HEK293 (cell line): ENCODE data around the gene ATP10A.
A peak's percentile ranks its signal among the peaks of the same experiment; 100 is the strongest.

Source experiments
- CTCF ChIA-PET: fragments of 350-600 bp; formaldehyde crosslinking; extraction: SDS; loops from one replicate; lab custom pipeline; 2021; ENCODE audit warnings: antibody characterized with exemption; lab: Yijun Ruan, JAX
- POLR2A ChIA-PET: fragments of 300-600 bp; formaldehyde crosslinking; extraction: SDS; loops from one replicate; lab custom pipeline; 2020; ENCODE audit warnings: antibody characterized with exemption, inconsistent platforms; lab: Yijun Ruan, JAX
- H3K27ac ChIP-seq: fragments of 200-500 bp; sonication (Bioruptor generic); 2 replicates; pipeline ENCODE4 v1.5.1; 2014; ENCODE audit warnings: low read depth, low read length, control low read depth, inconsistent platforms; ENCODE audit errors: extremely low read depth
- H3K36me3 ChIP-seq, 2 experiments: fragments of 200-500 bp in 1 of 2; sonication (Bioruptor generic) in 1 of 2; 1 replicate in 1 of 2; 2 replicates in 1 of 2; pipeline ENCODE4 v1.5.1; 2014 to 2017; ENCODE audit warnings: inconsistent platforms in 2 of 2, low read length in 2 of 2; ENCODE audit not compliant: control insufficient read depth in 2 of 2, insufficient read depth in 1 of 2
- H3K4me1 ChIP-seq: fragments of 200-500 bp; sonication (Bioruptor generic); 2 replicates; pipeline ENCODE4 v1.5.1; 2014; ENCODE audit warnings: mild to moderate bottlenecking, low read length, inconsistent platforms; ENCODE audit not compliant: control insufficient read depth, insufficient read depth
- H3K4me3 ChIP-seq: 2 replicates; pipeline ENCODE4 v1.5.1; 2011; ENCODE audit warnings: low read depth, mild to moderate bottlenecking, control low read depth, low read length, moderate library complexity
- H3K9me3 ChIP-seq: fragments of 200-500 bp; sonication (Bioruptor generic); 2 replicates; pipeline ENCODE4 v1.5.1; 2014; ENCODE audit warnings: low read depth, low read length, inconsistent platforms; ENCODE audit not compliant: control insufficient read depth, insufficient read depth
- GLIS2 ChIP-seq: fragments of 450-650 bp; formaldehyde crosslinking; IDR thresholded peaks from 2 replicates; pipeline ENCODE4 v1.5.1; 2016; ENCODE audit warnings: missing biosample characterization, missing genetic modification characterization
- KLF16 ChIP-seq: fragments of 450-650 bp; formaldehyde crosslinking; IDR thresholded peaks from 2 replicates; pipeline ENCODE4 v1.5.1; 2017; ENCODE audit warnings: missing biosample characterization, missing genetic modification characterization
- KLF9 ChIP-seq: fragments of 450-650 bp; formaldehyde crosslinking; IDR thresholded peaks from 2 replicates; pipeline ENCODE4 v1.5.1; 2016; ENCODE audit warnings: missing biosample characterization, missing genetic modification characterization, low read depth
- SETDB1 ChIP-seq: IDR thresholded peaks from one replicate; pipeline ENCODE4 v1.6.1; 2017; ENCODE audit warnings: mild to moderate bottlenecking, low read length, moderate library complexity, mixed read lengths; ENCODE audit not compliant: insufficient read length
- ZEB2 ChIP-seq: fragments of 450-650 bp; formaldehyde crosslinking; IDR thresholded peaks from 2 replicates; pipeline ENCODE4 v1.5.1; 2016; ENCODE audit warnings: missing biosample characterization, missing genetic modification characterization
- ZNF202 ChIP-seq: fragments of 450-650 bp; formaldehyde crosslinking; IDR thresholded peaks from 2 replicates; pipeline ENCODE4 v1.5.1; 2016; ENCODE audit warnings: missing biosample characterization, missing genetic modification characterization, borderline replicate concordance
- ZNF324 ChIP-seq: fragments of 450-650 bp; formaldehyde crosslinking; IDR thresholded peaks from 2 replicates; pipeline ENCODE4 v1.5.1; 2016; ENCODE audit warnings: missing biosample characterization, missing genetic modification characterization
- ZNF341 ChIP-seq: fragments of 450-650 bp; formaldehyde crosslinking; IDR thresholded peaks from 2 replicates; pipeline ENCODE4; 2016; ENCODE audit warnings: low read depth, missing biosample characterization, missing genetic modification characterization
- ZNF426 ChIP-seq: fragments of 450-650 bp; formaldehyde crosslinking; IDR thresholded peaks from 2 replicates; pipeline ENCODE4 v1.5.1; 2017; ENCODE audit warnings: missing biosample characterization, missing genetic modification characterization, mild to moderate bottlenecking, inconsistent platforms, moderate library complexity
- ZNF501 ChIP-seq: fragments of 450-650 bp; formaldehyde crosslinking; IDR thresholded peaks from 2 replicates; pipeline ENCODE4 v1.5.1; 2016; ENCODE audit warnings: missing biosample characterization, missing genetic modification characterization
- ZNF514 ChIP-seq: fragments of 450-650 bp; formaldehyde crosslinking; IDR thresholded peaks from 2 replicates; pipeline ENCODE4 v1.5.1; 2016; ENCODE audit warnings: missing biosample characterization, missing genetic modification characterization
- ZNF776 ChIP-seq: fragments of 450-650 bp; formaldehyde crosslinking; IDR thresholded peaks from 2 replicates; pipeline ENCODE4 v1.5.0; 2017; ENCODE audit warnings: missing biosample characterization, missing genetic modification characterization, borderline replicate concordance
- ZNF777 ChIP-seq: fragments of 450-650 bp; formaldehyde crosslinking; IDR thresholded peaks from 2 replicates; pipeline ENCODE4 v1.5.1; 2017; ENCODE audit warnings: missing biosample characterization, missing genetic modification characterization, borderline replicate concordance
- ZNF785 ChIP-seq: fragments of 450-650 bp; formaldehyde crosslinking; IDR thresholded peaks from 2 replicates; pipeline ENCODE4 v1.5.1; 2016; ENCODE audit warnings: missing biosample characterization, missing genetic modification characterization
- ZSCAN18 ChIP-seq: fragments of 450-650 bp; formaldehyde crosslinking; IDR thresholded peaks from 2 replicates; pipeline ENCODE4 v1.5.1; 2016; ENCODE audit warnings: missing biosample characterization, missing genetic modification characterization
- TF ChIP-seq, protein P1 (sequence below): fragments of 450-650 bp; formaldehyde crosslinking; IDR thresholded peaks from 2 replicates; pipeline ENCODE4 v1.5.1; 2016; ENCODE audit warnings: missing biosample characterization, missing genetic modification characterization

Gene ATP10A, protein sequence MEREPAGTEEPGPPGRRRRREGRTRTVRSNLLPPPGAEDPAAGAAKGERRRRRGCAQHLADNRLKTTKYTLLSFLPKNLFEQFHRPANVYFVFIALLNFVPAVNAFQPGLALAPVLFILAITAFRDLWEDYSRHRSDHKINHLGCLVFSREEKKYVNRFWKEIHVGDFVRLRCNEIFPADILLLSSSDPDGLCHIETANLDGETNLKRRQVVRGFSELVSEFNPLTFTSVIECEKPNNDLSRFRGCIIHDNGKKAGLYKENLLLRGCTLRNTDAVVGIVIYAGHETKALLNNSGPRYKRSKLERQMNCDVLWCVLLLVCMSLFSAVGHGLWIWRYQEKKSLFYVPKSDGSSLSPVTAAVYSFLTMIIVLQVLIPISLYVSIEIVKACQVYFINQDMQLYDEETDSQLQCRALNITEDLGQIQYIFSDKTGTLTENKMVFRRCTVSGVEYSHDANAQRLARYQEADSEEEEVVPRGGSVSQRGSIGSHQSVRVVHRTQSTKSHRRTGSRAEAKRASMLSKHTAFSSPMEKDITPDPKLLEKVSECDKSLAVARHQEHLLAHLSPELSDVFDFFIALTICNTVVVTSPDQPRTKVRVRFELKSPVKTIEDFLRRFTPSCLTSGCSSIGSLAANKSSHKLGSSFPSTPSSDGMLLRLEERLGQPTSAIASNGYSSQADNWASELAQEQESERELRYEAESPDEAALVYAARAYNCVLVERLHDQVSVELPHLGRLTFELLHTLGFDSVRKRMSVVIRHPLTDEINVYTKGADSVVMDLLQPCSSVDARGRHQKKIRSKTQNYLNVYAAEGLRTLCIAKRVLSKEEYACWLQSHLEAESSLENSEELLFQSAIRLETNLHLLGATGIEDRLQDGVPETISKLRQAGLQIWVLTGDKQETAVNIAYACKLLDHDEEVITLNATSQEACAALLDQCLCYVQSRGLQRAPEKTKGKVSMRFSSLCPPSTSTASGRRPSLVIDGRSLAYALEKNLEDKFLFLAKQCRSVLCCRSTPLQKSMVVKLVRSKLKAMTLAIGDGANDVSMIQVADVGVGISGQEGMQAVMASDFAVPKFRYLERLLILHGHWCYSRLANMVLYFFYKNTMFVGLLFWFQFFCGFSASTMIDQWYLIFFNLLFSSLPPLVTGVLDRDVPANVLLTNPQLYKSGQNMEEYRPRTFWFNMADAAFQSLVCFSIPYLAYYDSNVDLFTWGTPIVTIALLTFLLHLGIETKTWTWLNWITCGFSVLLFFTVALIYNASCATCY (N-terminal part only)

GRCh38 chr15:25863111-25863967, at the start of gene ATP10A:
Gene ATP10A, minus strand, starts transcription at chr15:25863327. Its CDS starts 231 bp downstream, at chr15:25863096.
- Histone ChIP-seq H3K4me1 (no peaks in the 10 kb centered on the region), H3K9me3 (no peaks in the 10 kb centered on the region), H3K36me3 (no peaks in the 10 kb centered on the region)
- CTCF ChIA-PET = interaction anchor here (0.5 kb wide), 1 partner anchor 355 kb away, joined by 3 read pairs; no protein-coding TSS in a partner anchor
- no peak for TF ChIP-seq ZNF776 (tag by site-specific recombination)
- no peak for TF ChIP-seq ZNF341 (tag by site-specific recombination)
- TF ChIP-seq ZNF426 = no peak
- no peak for TF ChIP-seq GLIS2 (tag by site-specific recombination)
- no peak for TF ChIP-seq KLF9 (tag by site-specific recombination)
- no peak for TF ChIP-seq ZSCAN18 (tag by site-specific recombination)
- TF ChIP-seq ZNF202 (tag by site-specific recombination) = no peak
- no peak for TF ChIP-seq ZNF324 (tag by site-specific recombination)
- TF ChIP-seq, all 188 proteins: peak for 0
- POLR2A ChIA-PET = no interaction called here
- Histone ChIP-seq H3K4me3 (peak within 1 kb of the TSS; percentile 18), H3K27ac (no peak within 1 kb of the TSS; the same call in 1 of the 2 replicates)

- Histone ChIP-seq H3K27ac (no peak overlapping the region), H3K4me3 (no peak overlapping the region), H3K4me1 (no peaks in the 10 kb centered on the region), H3K36me3 (no peaks in the 10 kb centered on the region), H3K9me3 (no peaks in the 10 kb centered on the region)
- ChIA-PET CTCF (interaction anchor here (0.5 to 0.6 kb wide), 3 partner anchors 23 to 36 kb away, joined by 3 read pairs; no protein-coding TSS in a partner anchor), POLR2A (no interaction called here)
- TF ChIP-seq ZNF785 (tag by site-specific recombination) (no peak), ZNF777 (no peak), ZNF501 (tag by site-specific recombination) (no peak), KLF16 (tag by site-specific recombination) (no peak), SETDB1 (no peak), ZNF514 (tag by site-specific recombination) (no peak), ZEB2 (tag by site-specific recombination) (no peak)
- TF ChIP-seq, protein P1, sequence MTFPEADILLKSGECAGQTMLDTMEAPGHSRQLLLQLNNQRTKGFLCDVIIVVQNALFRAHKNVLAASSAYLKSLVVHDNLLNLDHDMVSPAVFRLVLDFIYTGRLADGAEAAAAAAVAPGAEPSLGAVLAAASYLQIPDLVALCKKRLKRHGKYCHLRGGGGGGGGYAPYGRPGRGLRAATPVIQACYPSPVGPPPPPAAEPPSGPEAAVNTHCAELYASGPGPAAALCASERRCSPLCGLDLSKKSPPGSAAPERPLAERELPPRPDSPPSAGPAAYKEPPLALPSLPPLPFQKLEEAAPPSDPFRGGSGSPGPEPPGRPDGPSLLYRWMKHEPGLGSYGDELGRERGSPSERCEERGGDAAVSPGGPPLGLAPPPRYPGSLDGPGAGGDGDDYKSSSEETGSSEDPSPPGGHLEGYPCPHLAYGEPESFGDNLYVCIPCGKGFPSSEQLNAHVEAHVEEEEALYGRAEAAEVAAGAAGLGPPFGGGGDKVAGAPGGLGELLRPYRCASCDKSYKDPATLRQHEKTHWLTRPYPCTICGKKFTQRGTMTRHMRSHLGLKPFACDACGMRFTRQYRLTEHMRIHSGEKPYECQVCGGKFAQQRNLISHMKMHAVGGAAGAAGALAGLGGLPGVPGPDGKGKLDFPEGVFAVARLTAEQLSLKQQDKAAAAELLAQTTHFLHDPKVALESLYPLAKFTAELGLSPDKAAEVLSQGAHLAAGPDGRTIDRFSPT = no peak
These were observed 48.9 kb upstream of the ATP10A start for GRCh38 chr15:25912035-25912434.
